SK-N-SH (cell line): Measurements from ENCODE around the gene YJEFN3. TPM values are rescaled to one million over a fixed set of nuclear protein-coding genes. Genes with fewer than 3 reads are reported as not detected.

Source experiments
- CTCF ChIA-PET: fragments of 300-600, 350-600 bp; formaldehyde crosslinking; extraction: SDS; loops from one replicate; lab custom pipeline; 2021; lab: Yijun Ruan, JAX
- POLR2A ChIA-PET: fragments of 350-600 bp; sonication (Branson Sonifier 250); formaldehyde crosslinking; extraction: SDS; loops from one replicate; lab custom pipeline; 2020; ENCODE audit warnings: antibody characterized with exemption, inconsistent platforms; lab: Yijun Ruan, JAX
- DNase-seq: peaks from one replicate; pipeline ENCODE4 v3.0.0; 2012
- H2AFZ ChIP-seq: fragments of 200-600 bp; sonication (generic); 2 replicates; pipeline ENCODE4 v1.8.1; 2016; ENCODE audit warnings: antibody characterized with exemption, mild to moderate bottlenecking, low read depth
- H3F3A ChIP-seq: fragments of 200-600 bp; sonication (generic); replicated peaks from 2 replicates; pipeline ENCODE3; 2016; ENCODE audit warnings: antibody characterized with exemption, mild to moderate bottlenecking; ENCODE audit not compliant: insufficient read depth
- H3K27ac ChIP-seq, 2 experiments: fragments of 200-500 bp in 1 of 2; fragments of 200-600 bp in 1 of 2; sonication (Bioruptor generic) in 1 of 2; sonication (generic), shearing (Covaris generic) in 1 of 2; 2 replicates each; pipeline versions ENCODE4 v1.5.1 to v1.6.1; 2014 to 2016; ENCODE audit warnings: low read depth in 2 of 2, inconsistent platforms in 1 of 2, low read length in 1 of 2, mild to moderate bottlenecking in 1 of 2, mixed read lengths in 1 of 2
- H3K27me3 ChIP-seq: fragments of 200-600 bp; sonication (generic), shearing (Covaris generic); 2 replicates; pipeline ENCODE4 v1.6.1; 2016; ENCODE audit warnings: mixed run types; ENCODE audit not compliant: insufficient read depth
- H3K36me3 ChIP-seq, 2 experiments: fragments of 200-500 bp in 1 of 2; fragments of 200-600 bp in 1 of 2; sonication (Bioruptor generic) in 1 of 2; sonication (generic) in 1 of 2; replicated peaks in 1 of 2; 2 replicates each; pipeline versions ENCODE3 to v1.5.1; 2014 to 2016; ENCODE audit warnings: low read length in 1 of 2, mild to moderate bottlenecking in 1 of 2; ENCODE audit not compliant: insufficient read depth in 2 of 2, control insufficient read depth in 1 of 2
- H3K4me1 ChIP-seq, 2 experiments: fragments of 200-500 bp in 1 of 2; fragments of 200-600 bp in 1 of 2; sonication (Bioruptor generic) in 1 of 2; sonication (generic), shearing (Covaris generic) in 1 of 2; 2 replicates each; pipeline versions ENCODE4 v1.5.1 to v1.6.1; 2014 to 2016; ENCODE audit warnings: low read depth in 1 of 2, low read length in 1 of 2, mixed run types in 1 of 2; ENCODE audit not compliant: insufficient read depth in 2 of 2, control insufficient read depth in 1 of 2
- H3K4me2 ChIP-seq: fragments of 200-600 bp; sonication (generic), shearing (Covaris generic); 2 replicates; pipeline ENCODE4 v1.6.1; 2017; ENCODE audit warnings: mixed run types
- H3K4me3 ChIP-seq, 2 experiments: fragments of 200-500 bp in 1 of 2; fragments of 200-600 bp in 1 of 2; sonication (Bioruptor generic) in 1 of 2; sonication (generic), shearing (Covaris generic) in 1 of 2; 2 replicates each; pipeline versions ENCODE4 v1.5.1 to v1.8.1; 2014 to 2016; ENCODE audit warnings: low read depth in 2 of 2, inconsistent platforms in 1 of 2, low read length in 1 of 2, mild to moderate bottlenecking in 1 of 2, mixed read lengths in 1 of 2, moderate library complexity in 1 of 2
- H3K79me2 ChIP-seq: fragments of 200-600 bp; sonication (generic); 2 replicates; pipeline ENCODE4 v1.8.1; 2017; ENCODE audit warnings: mild to moderate bottlenecking; ENCODE audit not compliant: insufficient read depth
- H3K9ac ChIP-seq: fragments of 200-600 bp; sonication (generic); 2 replicates; pipeline ENCODE4 v1.6.1; 2017; ENCODE audit warnings: mixed run types
- H3K9me2 ChIP-seq: fragments of 200-600 bp; sonication (generic); 2 replicates; pipeline ENCODE4 v1.6.1; 2017; ENCODE audit warnings: mixed run types
- H3K9me3 ChIP-seq: fragments of 200-600 bp; sonication (generic); 2 replicates; pipeline ENCODE4 v1.6.1; 2017; ENCODE audit warnings: mixed run types, mild to moderate bottlenecking, moderate library complexity
- H4K20me1 ChIP-seq: fragments of 200-600 bp; sonication (generic); 2 replicates; pipeline ENCODE4 v1.6.1; 2017; ENCODE audit warnings: mild to moderate bottlenecking, mixed run types; ENCODE audit not compliant: insufficient read depth
- ELF1 ChIP-seq: IDR thresholded peaks from 2 replicates; pipeline ENCODE4 v1.4.0; 2012
- FOXM1 ChIP-seq: IDR thresholded peaks from 2 replicates; pipeline ENCODE4 v1.4.0; 2012; ENCODE audit warnings: low read depth, mild to moderate bottlenecking
- GABPA ChIP-seq: IDR thresholded peaks from 2 replicates; pipeline ENCODE4 v1.4.0; 2012; ENCODE audit warnings: low read depth, mild to moderate bottlenecking
- JUND ChIP-seq: IDR thresholded peaks from 2 replicates; pipeline ENCODE4 v1.4.0; 2012
- MAX ChIP-seq: IDR thresholded peaks from 2 replicates; pipeline ENCODE4 v1.4.0; 2012; ENCODE audit warnings: low read depth
- POLR2AphosphoS5 ChIP-seq: IDR thresholded peaks from 2 replicates; pipeline ENCODE4 v1.6.1; 2012; ENCODE audit warnings: low read depth, low read length
- RAD21 ChIP-seq: IDR thresholded peaks from 2 replicates; pipeline ENCODE4 v1.6.1; 2012; ENCODE audit warnings: mild to moderate bottlenecking, low read length
- RCOR1 ChIP-seq: fragments of 150-350 bp; IDR thresholded peaks from 2 replicates; pipeline ENCODE4 v1.6.1; 2017; ENCODE audit warnings: antibody characterized with exemption, low read length
- RFX5 ChIP-seq: IDR thresholded peaks from 2 replicates; pipeline ENCODE4 v1.6.1; 2012; ENCODE audit warnings: mild to moderate bottlenecking, improper control_type of control experiment, low read length
- SIN3A ChIP-seq: IDR thresholded peaks from 2 replicates; pipeline ENCODE4 v1.6.1; 2012; ENCODE audit warnings: low read depth, mild to moderate bottlenecking, low read length, moderate library complexity, borderline replicate concordance
- SMC3 ChIP-seq: IDR thresholded peaks from 2 replicates; pipeline ENCODE4 v1.6.1; 2012; ENCODE audit warnings: low read depth, low read length, improper control_type of control experiment
- TAF1 ChIP-seq: IDR thresholded peaks from 2 replicates; pipeline ENCODE4 v1.6.1; 2012; ENCODE audit warnings: low read depth, mild to moderate bottlenecking, low read length, moderate library complexity, borderline replicate concordance
- TEAD4 ChIP-seq: IDR thresholded peaks from 2 replicates; pipeline ENCODE4 v1.4.0; 2012; ENCODE audit warnings: mild to moderate bottlenecking, borderline replicate concordance; ENCODE audit not compliant: insufficient read depth
- WGBS: methylation state at CpG from one replicate; pipeline ENCODE4 v1.1.6; 2017; ENCODE audit warnings: low lambda C conversion rate; 5-methylcytosine and 5-hydroxymethylcytosine counted together
- polyA plus RNA-seq, 3 experiments: library from polyadenylated mRNA; depleted of rRNA; stranded (reverse); fragments of >200 nt; gene quantifications; 2 replicates each; pipeline ENCODE4 v1.2.3, GENCODE V29; 2012
- TF ChIP-seq, protein P1 (sequence below): IDR thresholded peaks from 2 replicates; pipeline ENCODE4; 2012
- TF ChIP-seq, protein P2 (sequence below): fragments of 200-600 bp; sonication (generic); IDR thresholded peaks from 2 replicates; pipeline ENCODE4 v1.6.1; 2017; ENCODE audit warnings: antibody characterized with exemption, mild to moderate bottlenecking, moderate library complexity

Gene YJEFN3
- polyA plus RNA-seq, 1 of the 3 experiments (the other 2 are of a cell fraction): 7.2 TPM

DNA sequence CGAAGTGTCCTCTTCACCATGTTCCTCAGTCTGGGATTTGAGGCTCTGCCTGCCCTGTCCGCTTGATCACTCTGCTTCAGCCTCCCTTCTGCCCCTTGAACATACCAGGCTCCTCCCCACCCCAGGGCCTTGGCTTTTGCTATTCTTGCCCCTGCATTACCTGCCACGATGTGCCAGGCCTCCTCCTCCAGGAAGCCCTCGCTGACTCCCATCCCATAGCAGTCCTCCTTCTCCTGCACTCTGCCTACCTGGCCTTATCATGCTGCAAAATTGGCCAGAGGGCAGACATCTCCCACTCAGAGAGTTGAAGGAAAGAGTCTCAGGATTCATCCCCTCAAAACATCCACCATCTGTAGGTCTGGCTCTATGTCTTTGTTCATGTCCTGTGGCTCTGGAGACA lies 2.2 kb downstream of the YJEFN3 start:
- H3K79me2 ChIP-seq: peaks cover 3% of the 10 kb centered on the region; the same call in 1 of the 2 replicates
- DNase-seq: no peak
- ChIA-PET CTCF (interaction anchor here (1.2 to 15.3 kb wide), 8 partner anchors 10 to 188 kb away, joined by 3 to 258 read pairs (median 16); partner anchors contain the start of genes GMIP, NDUFA13 and TSSK6), POLR2A (interaction anchor here (0.6 kb wide), 1 partner anchor 95 kb away, joined by 3 read pairs; no protein-coding TSS in a partner anchor)
- no peak overlapping the region for H2AFZ ChIP-seq
- H3K27ac ChIP-seq: no peak overlapping the region
- H3K9me3 ChIP-seq: no peaks in the 10 kb centered on the region
- peaks cover 0 to 14% of the 10 kb centered on the region in 2 experiments; a peak in 1 of 4 replicates for H3K4me1 ChIP-seq
- no peak overlapping the region for H3K4me2 ChIP-seq
- peaks cover 14% of the 10 kb centered on the region for H3F3A ChIP-seq
- H3K9me2 ChIP-seq: no peaks in the 10 kb centered on the region
- WGBS: 91% methylated on average over 4 of the region's 4 CpGs
- no peak overlapping the region for H3K9ac ChIP-seq
- no peak for TF ChIP-seq RAD21
- TF ChIP-seq SIN3A: no peak
- no peak for TF ChIP-seq JUND
- TF ChIP-seq GABPA: no peak
- no peak for TF ChIP-seq TAF1
- TF ChIP-seq, protein P1, sequence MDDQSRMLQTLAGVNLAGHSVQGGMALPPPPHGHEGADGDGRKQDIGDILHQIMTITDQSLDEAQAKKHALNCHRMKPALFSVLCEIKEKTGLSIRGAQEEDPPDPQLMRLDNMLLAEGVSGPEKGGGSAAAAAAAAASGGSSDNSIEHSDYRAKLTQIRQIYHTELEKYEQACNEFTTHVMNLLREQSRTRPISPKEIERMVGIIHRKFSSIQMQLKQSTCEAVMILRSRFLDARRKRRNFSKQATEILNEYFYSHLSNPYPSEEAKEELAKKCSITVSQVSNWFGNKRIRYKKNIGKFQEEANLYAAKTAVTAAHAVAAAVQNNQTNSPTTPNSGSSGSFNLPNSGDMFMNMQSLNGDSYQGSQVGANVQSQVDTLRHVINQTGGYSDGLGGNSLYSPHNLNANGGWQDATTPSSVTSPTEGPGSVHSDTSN: no peak
- no peak for TF ChIP-seq FOXM1
- no peak for TF ChIP-seq RFX5
- TF ChIP-seq RCOR1: no peak
- no peak for TF ChIP-seq POLR2AphosphoS5
- TF ChIP-seq TEAD4: no peak
- H3K36me3 ChIP-seq: peaks cover 5 to 11% of the 10 kb centered on the region in 2 experiments
- H3K27me3 ChIP-seq: no peaks in the 10 kb centered on the region
- H3K4me3 ChIP-seq: no peak overlapping the region
- H4K20me1 ChIP-seq: peaks cover 16% of the 10 kb centered on the region

DNA sequence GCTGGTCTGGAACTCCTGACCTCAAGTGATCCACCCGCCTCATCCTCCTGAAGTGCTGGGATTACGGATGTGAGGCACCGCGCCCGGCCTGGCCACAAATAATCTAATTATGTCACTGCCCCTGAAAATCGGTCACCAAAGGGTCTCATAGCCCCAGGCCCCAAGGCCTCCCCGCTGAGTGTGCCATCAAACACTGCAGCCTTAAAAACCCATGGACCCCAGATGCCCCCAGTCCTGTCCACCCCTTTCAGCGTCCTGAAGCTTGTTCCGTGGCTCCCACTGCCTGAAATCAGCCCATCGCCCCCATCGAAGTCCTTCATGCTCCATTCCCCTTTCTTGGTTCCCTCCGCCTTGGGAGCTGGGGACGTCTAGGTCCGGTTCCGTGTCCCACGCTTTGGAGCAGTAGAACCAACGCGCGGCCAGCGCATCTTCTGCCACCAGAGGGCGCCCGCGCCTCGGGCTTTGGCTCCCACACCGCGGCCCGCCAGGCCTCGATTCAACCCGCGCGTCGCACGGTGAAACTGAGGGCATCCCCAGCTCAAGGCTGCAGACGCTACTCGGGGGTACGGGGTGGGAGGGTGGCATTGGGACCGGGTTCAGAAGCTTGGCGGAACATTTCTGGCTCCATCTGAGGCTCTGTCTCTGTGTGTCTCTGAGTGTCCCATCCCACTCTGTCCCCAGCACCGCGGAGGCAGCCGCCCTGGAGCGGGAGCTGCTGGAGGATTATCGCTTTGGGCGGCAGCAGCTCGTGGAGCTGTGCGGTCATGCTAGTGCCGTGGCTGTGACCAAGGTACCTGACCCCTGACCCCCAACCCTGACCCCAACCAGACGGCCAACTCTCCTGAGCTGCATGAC lies 3.5 kb downstream of the YJEFN3 start:
- ChIA-PET POLR2A (interaction anchor here (0.6 to 0.9 kb wide), 2 partner anchors 112 to 121 kb away, joined by 3 read pairs; partner anchors contain the start of gene GMIP), CTCF (interaction anchor here (0.6 to 15.3 kb wide), 48 partner anchors 9 to 535 kb away, joined by 3 to 258 read pairs (median 5); partner anchors contain the start of genes ATP13A1, GMIP, LPAR2 and NDUFA13)
- Histone ChIP-seq H3K4me1 (peaks cover 0 to 14% of the 10 kb centered on the region in 2 experiments; a peak in 1 of 4 replicates), H3K9ac (no peak overlapping the region), H3K9me3 (no peaks in the 10 kb centered on the region), H3K27ac (no peak overlapping the region), H4K20me1 (peaks cover 8% of the 10 kb centered on the region; the same call in 1 of the 2 replicates), H3K4me3 (no peak overlapping the region; a peak in 1 of 4 replicates), H3K27me3 (no peaks in the 10 kb centered on the region), H3K79me2 (no peaks in the 10 kb centered on the region), H2AFZ (no peak overlapping the region), H3K36me3 (peaks cover 5 to 7% of the 10 kb centered on the region in 2 experiments), H3F3A (peaks cover 14% of the 10 kb centered on the region), H3K9me2 (no peaks in the 10 kb centered on the region), H3K4me2 (no peak overlapping the region)
- TF ChIP-seq, protein P2, sequence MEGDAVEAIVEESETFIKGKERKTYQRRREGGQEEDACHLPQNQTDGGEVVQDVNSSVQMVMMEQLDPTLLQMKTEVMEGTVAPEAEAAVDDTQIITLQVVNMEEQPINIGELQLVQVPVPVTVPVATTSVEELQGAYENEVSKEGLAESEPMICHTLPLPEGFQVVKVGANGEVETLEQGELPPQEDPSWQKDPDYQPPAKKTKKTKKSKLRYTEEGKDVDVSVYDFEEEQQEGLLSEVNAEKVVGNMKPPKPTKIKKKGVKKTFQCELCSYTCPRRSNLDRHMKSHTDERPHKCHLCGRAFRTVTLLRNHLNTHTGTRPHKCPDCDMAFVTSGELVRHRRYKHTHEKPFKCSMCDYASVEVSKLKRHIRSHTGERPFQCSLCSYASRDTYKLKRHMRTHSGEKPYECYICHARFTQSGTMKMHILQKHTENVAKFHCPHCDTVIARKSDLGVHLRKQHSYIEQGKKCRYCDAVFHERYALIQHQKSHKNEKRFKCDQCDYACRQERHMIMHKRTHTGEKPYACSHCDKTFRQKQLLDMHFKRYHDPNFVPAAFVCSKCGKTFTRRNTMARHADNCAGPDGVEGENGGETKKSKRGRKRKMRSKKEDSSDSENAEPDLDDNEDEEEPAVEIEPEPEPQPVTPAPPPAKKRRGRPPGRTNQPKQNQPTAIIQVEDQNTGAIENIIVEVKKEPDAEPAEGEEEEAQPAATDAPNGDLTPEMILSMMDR: peak; percentile 95
- TF ChIP-seq ELF1 (no peak), SIN3A (0 out of 2 replicates have a peak, but pooled peaks have one; percentile 42), RAD21 (peak; percentile 89), SMC3 (peak; percentile 85), GABPA (no peak), MAX (0 out of 2 replicates have a peak, but pooled peaks have one; percentile 23)
- TF ChIP-seq, protein P1: no peak
- WGBS: 10% methylated on average over 29 of the region's 48 CpGs
- DNase-seq: peak; percentile 86
